Activated B cell treated with CpG ODN at 0.5 μM for 24 hours (primary cell): Measurements from ENCODE around the gene ZCCHC14. TPM values are rescaled to one million over a fixed set of nuclear protein-coding genes. Genes with fewer than 3 reads are reported as not detected.
"Not testable (repeated sequence)": the region's sequence is repeated elsewhere in the genome, so short reads cannot be mapped to it uniquely, and the experiment has no call there.

Experiments used
- ATAC-seq: fragments of 200-7000 bp; cut with Tn5 transposase; one replicate; pipeline ENCODE4 v1.10.0; 2021; ENCODE audit warnings: low read depth, mild to moderate bottlenecking, moderate library complexity
- CTCF ChIA-PET: fragments of 350-600 bp; sonication (Branson Sonifier 250); formaldehyde crosslinking; loops from one replicate; lab custom pipeline; 2021; ENCODE audit warnings: antibody characterized with exemption; lab: Charles Lee
- POLR2A ChIA-PET: fragments of 350-600 bp; sonication (Branson Sonifier 250); formaldehyde crosslinking; loops from one replicate; lab custom pipeline; 2021; ENCODE audit warnings: antibody characterized with exemption; lab: Charles Lee
- DNase-seq: peaks from one replicate; pipeline ENCODE4 v3.0.0; 2022
- H3K27ac Mint-ChIP-seq: one replicate; pipeline ENCODE4 v1.8.0; 2020; ENCODE audit warnings: mixed read lengths
- H3K27me3 Mint-ChIP-seq: one replicate; pipeline ENCODE4 v1.8.0; 2021; ENCODE audit warnings: mixed read lengths
- H3K36me3 Mint-ChIP-seq: one replicate; pipeline ENCODE4 v1.8.0; 2021; ENCODE audit warnings: low read depth, mixed read lengths
- H3K4me1 Mint-ChIP-seq: one replicate; pipeline ENCODE4 v1.8.0; 2021; ENCODE audit warnings: mixed read lengths
- H3K4me3 Mint-ChIP-seq: one replicate; pipeline ENCODE4 v1.8.0; 2020; ENCODE audit warnings: mild to moderate bottlenecking, mixed read lengths
- H3K9me3 Mint-ChIP-seq: one replicate; pipeline ENCODE4 v1.8.0; 2020; ENCODE audit warnings: mixed read lengths
- CTCF ChIP-seq: fragments of 200-600 bp; IDR thresholded peaks from one replicate; pipeline ENCODE4 v1.8.0; 2022; ENCODE audit warnings: antibody characterized with exemption, mild to moderate bottlenecking
- intact Hi-C: fragments of 100-400 bp; cut with micrococcal nuclease; formaldehyde crosslinking; loops from one replicate; pipeline ENCODE4 v1.15.1; 2024
- total RNA-seq: library from RNA; stranded (reverse); gene quantifications from 2 replicates; pipeline ENCODE4 v1.2.3, GENCODE V29; 2022

The ZCCHC14 gene
- total RNA-seq, 1 donor from 2014 or later, result 3.8 TPM

DNA sequence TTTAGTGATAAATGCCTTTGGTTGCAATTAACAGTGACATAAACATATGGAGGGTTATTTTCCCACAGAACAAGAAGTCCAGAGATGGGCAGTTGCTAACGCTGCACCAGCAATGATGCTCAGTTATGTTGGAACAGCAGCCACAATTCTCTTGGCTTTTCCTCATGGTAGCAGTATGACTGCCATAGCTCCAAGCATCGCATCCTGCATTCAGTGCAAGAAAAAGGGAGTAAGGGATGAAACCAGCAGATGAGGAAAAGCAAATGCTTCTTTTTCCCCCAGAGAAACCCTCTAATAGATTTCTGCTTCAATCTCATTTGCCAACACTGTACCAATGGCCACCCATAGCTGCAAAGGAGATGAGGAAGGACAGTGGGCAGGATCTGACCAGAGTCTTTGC is 13.0 kb upstream of the ZCCHC14 start:
- peaks cover 4% of the 10 kb centered on the region for H3K4me1 Mint-ChIP-seq
- no peaks in the 10 kb centered on the region for H3K9me3 Mint-ChIP-seq
- H3K4me3 Mint-ChIP-seq, result no peak overlapping the region
- intact Hi-C loops, result no loop called here
- H3K36me3 Mint-ChIP-seq, result no peaks in the 10 kb centered on the region
- no peak overlapping the region for H3K27ac Mint-ChIP-seq
- TF ChIP-seq CTCF, result no peak
- DNase-seq (no peak), ATAC-seq (no peak)
- ChIA-PET POLR2A (no interaction called here), CTCF (no interaction called here)
- peaks cover 48% of the 10 kb centered on the region for H3K27me3 Mint-ChIP-seq

- H3K27me3 Mint-ChIP-seq, result peaks cover 51% of the 10 kb centered on the region
- intact Hi-C loops, H3K36me3 Mint-ChIP-seq, H3K9me3 Mint-ChIP-seq, H3K4me3 Mint-ChIP-seq, DNase-seq, CTCF ChIA-PET, ATAC-seq, H3K4me1 Mint-ChIP-seq: not testable (repeated sequence)
- H3K27ac Mint-ChIP-seq, result peak overlapping the region; percentile 33
- POLR2A ChIA-PET, result interaction anchor here (0.7 kb wide), 1 partner anchor 1886 kb away, joined by 5 read pairs; no protein-coding TSS in a partner anchor
Observed at GRCh38 chr16:87503232-87503937, 10.6 kb upstream of the ZCCHC14 start.

DNA sequence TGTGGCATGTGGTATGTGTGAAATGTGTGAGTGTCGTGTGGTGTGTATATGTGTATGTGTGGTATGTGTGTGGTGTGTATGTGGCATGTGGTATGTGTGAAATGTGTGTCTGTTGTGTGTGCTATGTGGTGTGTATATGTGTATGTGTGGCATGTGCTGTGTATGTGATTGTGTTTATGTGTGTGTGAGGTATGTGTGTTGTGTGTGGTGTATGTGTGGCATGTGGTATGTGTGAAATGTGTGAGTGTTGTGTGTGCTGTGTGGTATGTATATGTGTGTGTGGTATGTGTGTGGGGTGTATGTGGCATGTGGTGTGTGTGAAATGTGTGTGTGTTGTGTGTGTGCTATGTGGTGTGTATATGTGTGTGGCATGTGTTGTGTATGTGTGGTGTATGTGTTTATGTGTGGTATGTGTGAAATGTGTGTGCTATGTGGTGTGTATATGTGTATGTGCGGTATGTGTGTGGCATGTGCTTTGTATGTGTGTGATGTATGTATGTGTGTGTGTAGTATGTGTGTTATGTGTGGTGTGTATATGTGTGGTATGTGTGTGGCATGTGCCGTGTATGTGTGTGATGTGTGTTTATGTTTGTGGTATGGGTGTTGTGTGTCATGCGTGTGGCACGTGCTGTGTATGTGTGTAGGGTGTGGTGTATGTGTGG is 9.6 kb upstream of the ZCCHC14 start:
- intact Hi-C loops, result no loop called here
- CTCF ChIA-PET, result no interaction called here
- no peak overlapping the region for H3K4me3 Mint-ChIP-seq
- H3K36me3 Mint-ChIP-seq, result no peaks in the 10 kb centered on the region
- peaks cover 10% of the 10 kb centered on the region for H3K4me1 Mint-ChIP-seq
- POLR2A ChIA-PET, result no interaction called here
- H3K27ac Mint-ChIP-seq, result no peak overlapping the region
- ATAC-seq, result no peak
- peaks cover 49% of the 10 kb centered on the region for H3K27me3 Mint-ChIP-seq
- TF ChIP-seq CTCF, result no peak
- no peaks in the 10 kb centered on the region for H3K9me3 Mint-ChIP-seq
- no peak for DNase-seq

DNA sequence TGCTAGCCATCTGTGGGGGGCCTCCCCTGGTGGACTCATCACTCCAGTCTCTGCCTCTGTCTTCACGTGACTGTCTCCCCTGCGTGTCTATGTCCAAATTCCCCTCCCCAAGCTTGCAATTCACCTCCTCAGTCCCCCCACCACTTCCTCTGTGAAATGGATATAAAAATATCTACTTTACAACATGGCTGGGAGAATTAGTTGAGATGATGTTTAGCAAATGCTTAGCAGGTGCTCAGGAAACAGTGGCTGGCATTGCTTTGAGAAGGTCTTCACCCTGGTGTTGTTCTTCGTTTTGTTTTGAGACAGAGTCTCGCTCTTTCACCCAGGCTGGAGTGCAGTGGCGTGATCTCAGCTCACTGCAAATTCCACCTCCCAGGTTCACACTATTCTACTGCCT is 8.3 kb upstream of the ZCCHC14 start:
- H3K4me1 Mint-ChIP-seq, result peaks cover 23% of the 10 kb centered on the region
- no peak for TF ChIP-seq CTCF
- H3K36me3 Mint-ChIP-seq, result no peaks in the 10 kb centered on the region
- no peak overlapping the region for H3K4me3 Mint-ChIP-seq
- ATAC-seq (no peak), DNase-seq (no peak)
- H3K27me3 Mint-ChIP-seq, result peaks cover 40% of the 10 kb centered on the region
- no peaks in the 10 kb centered on the region for H3K9me3 Mint-ChIP-seq
- intact Hi-C loops, result no loop called here
- ChIA-PET POLR2A (interaction anchor here (0.6 kb wide), 1 partner anchor 118 kb away, joined by 3 read pairs; the partner anchor contains the start of gene FBXO31), CTCF (no interaction called here)
- H3K27ac Mint-ChIP-seq, result no peak overlapping the region

GRCh38 chr16:87499189-87499486 is 6.3 kb upstream of the ZCCHC14 start:
- Mint-ChIP-seq H3K4me1 (peaks cover 33% of the 10 kb centered on the region), H3K9me3 (no peaks in the 10 kb centered on the region), H3K4me3 (no peak overlapping the region), H3K27me3 (peaks cover 34% of the 10 kb centered on the region), H3K27ac (no peak overlapping the region), H3K36me3 (no peaks in the 10 kb centered on the region)
- no peak for TF ChIP-seq CTCF
- CTCF ChIA-PET, result no interaction called here
- intact Hi-C loops, result loop anchor here (10.0 kb wide), 5 partner anchors 206 to 1944 kb away; partner anchors contain the start of genes BANP and C16orf74
- ATAC-seq, result no peak
- no peak for DNase-seq
- POLR2A ChIA-PET, result no interaction called here
